Karpas-422 (cell line): ENCODE results near the gene PPP1R18. TPM values are rescaled to one million over a fixed set of nuclear protein-coding genes. Genes with fewer than 3 reads are reported as not detected.

Experiments used
- DNase-seq: peaks from one replicate; pipeline ENCODE4 v3.0.0-alpha.2; 2015
- H2AFZ ChIP-seq: fragments of 200-600 bp; sonication (generic); 2 replicates; pipeline ENCODE4 v1.6.1; 2014; ENCODE audit warnings: antibody characterized with exemption, low read length, mixed read lengths
- H3K27ac ChIP-seq: fragments of 200-600 bp; sonication (generic); 2 replicates; pipeline ENCODE4 v1.5.1; 2014; ENCODE audit warnings: mild to moderate bottlenecking, low read length, moderate library complexity
- H3K27me3 ChIP-seq: fragments of 200-600 bp; sonication (generic); 2 replicates; pipeline ENCODE4 v1.6.1; 2014; ENCODE audit warnings: low read length, mixed read lengths
- H3K36me3 ChIP-seq: fragments of 200-600 bp; sonication (generic); 2 replicates; pipeline ENCODE4 v1.6.1; 2014; ENCODE audit warnings: low read length, mixed read lengths; ENCODE audit not compliant: insufficient read depth
- H3K4me1 ChIP-seq: fragments of 200-600 bp; sonication (generic); 2 replicates; pipeline ENCODE4 v1.6.1; 2014; ENCODE audit warnings: mild to moderate bottlenecking, low read length, mixed read lengths
- H3K4me2 ChIP-seq: fragments of 200-600 bp; sonication (generic); 2 replicates; pipeline ENCODE4 v1.6.1; 2014; ENCODE audit warnings: low read length, low read depth, mild to moderate bottlenecking; ENCODE audit not compliant: poor library complexity, severe bottlenecking
- H3K4me3 ChIP-seq: fragments of 200-600 bp; sonication (generic); 2 replicates; pipeline ENCODE4 v1.5.1; 2014; ENCODE audit warnings: mild to moderate bottlenecking, antibody characterized with exemption, low read length, mixed read lengths
- H3K79me2 ChIP-seq: fragments of 200-600 bp; sonication (generic); 2 replicates; pipeline ENCODE4 v1.6.1; 2014; ENCODE audit warnings: mild to moderate bottlenecking, low read length, mixed read lengths
- H3K9ac ChIP-seq: fragments of 200-600 bp; sonication (generic); 2 replicates; pipeline ENCODE4 v1.6.0; 2014; ENCODE audit warnings: low read length
- H3K9me2 ChIP-seq: fragments of 200-600 bp; sonication (generic), shearing (Covaris generic); replicated peaks from 2 replicates; pipeline ENCODE4 v1.6.0; 2014; ENCODE audit warnings: mild to moderate bottlenecking, low read length, moderate library complexity; ENCODE audit not compliant: insufficient read depth
- H3K9me3 ChIP-seq: fragments of 300-700, 200-600 bp; sonication (generic); 2 replicates; pipeline ENCODE4 v1.6.1; 2014; ENCODE audit warnings: low read length, mixed read lengths
- H4K20me1 ChIP-seq: fragments of 200-600 bp; sonication (generic); 2 replicates; pipeline ENCODE4 v1.6.1; 2014; ENCODE audit warnings: mild to moderate bottlenecking, antibody characterized with exemption, low read length, low read depth; ENCODE audit not compliant: insufficient read depth
- total RNA-seq: library from RNA; depleted of rRNA; stranded (reverse); fragments of >200 nt; shearing (Covaris generic); gene quantifications from 2 replicates; pipeline ENCODE4 v1.2.3, GENCODE V29; 2014; ENCODE audit warnings: low replicate concordance

The PPP1R18 gene
- total RNA-seq, 1 experiment from 2014 or later = 69.8 TPM

- Histone ChIP-seq H3K9me3 (no peaks in the 10 kb centered on the region), H3K4me2 (no peak overlapping the region), H3K4me1 (no peaks in the 10 kb centered on the region), H4K20me1 (no peaks in the 10 kb centered on the region), H3K27me3 (no peaks in the 10 kb centered on the region), H3K79me2 (no peaks in the 10 kb centered on the region), H3K36me3 (no peaks in the 10 kb centered on the region), H3K27ac (no peak overlapping the region), H3K9ac (no peak overlapping the region), H2AFZ (no peak overlapping the region), H3K9me2 (no peaks in the 10 kb centered on the region), H3K4me3 (no peak overlapping the region)
- no peak for DNase-seq
These were observed 13.9 kb upstream of the PPP1R18 start for GRCh38 chr6:30700340-30700739.

- H3K9me3 ChIP-seq = no peaks in the 10 kb centered on the region
These were observed 10.0 kb upstream of the PPP1R18 start for GRCh38 chr6:30696432-30696831.

DNA sequence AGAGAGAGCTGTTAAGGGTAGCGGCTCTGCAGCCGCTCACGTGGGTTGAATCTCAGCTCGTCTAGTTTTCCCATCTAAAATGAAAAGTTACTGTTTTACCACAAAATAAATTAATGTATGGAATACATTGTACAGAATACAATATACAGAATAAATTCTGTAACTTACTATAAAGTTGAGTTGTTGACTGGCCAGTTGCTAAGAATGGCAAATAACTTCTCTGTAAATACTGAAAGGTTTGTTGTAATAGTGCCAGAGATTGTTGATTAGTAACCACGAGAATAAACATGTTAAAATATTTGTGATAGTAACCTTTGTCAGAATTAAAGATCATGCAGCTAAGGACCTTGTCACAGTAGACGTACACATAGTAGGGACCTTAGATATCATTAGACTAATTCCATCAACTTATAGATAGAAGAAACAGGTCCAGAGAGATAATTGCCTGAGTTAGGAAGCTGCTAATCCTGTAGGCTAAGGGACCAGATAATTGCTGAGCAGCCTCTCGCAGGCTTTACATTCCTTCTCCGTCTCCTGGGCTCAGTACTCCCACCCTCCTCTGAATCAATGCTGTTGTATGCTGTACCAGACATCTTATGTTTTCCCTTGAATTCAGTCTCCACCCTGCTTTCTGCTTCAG, 4.9 kb upstream of the PPP1R18 start:
- Histone ChIP-seq H3K4me3 (peak overlapping the region; percentile 80), H3K9me2 (no peaks in the 10 kb centered on the region), H4K20me1 (no peaks in the 10 kb centered on the region), H3K27me3 (no peaks in the 10 kb centered on the region), H3K79me2 (peaks cover 11% of the 10 kb centered on the region), H3K9ac (peak overlapping the region; percentile 96), H3K4me2 (peak overlapping the region; percentile 97), H3K36me3 (no peaks in the 10 kb centered on the region), H3K9me3 (no peaks in the 10 kb centered on the region), H3K4me1 (peaks cover 38% of the 10 kb centered on the region), H2AFZ (peak overlapping the region; percentile 57; the same call in 1 of the 2 replicates), H3K27ac (no peak overlapping the region)
- no peak for DNase-seq

More at GRCh38 chr6:30696432-30696831, 10.0 kb upstream of the PPP1R18 start:
- Histone ChIP-seq H3K9ac (no peak overlapping the region), H3K27me3 (no peaks in the 10 kb centered on the region), H4K20me1 (no peaks in the 10 kb centered on the region), H3K36me3 (no peaks in the 10 kb centered on the region), H3K27ac (no peak overlapping the region), H3K4me1 (peaks cover 1% of the 10 kb centered on the region), H2AFZ (no peak overlapping the region), H3K79me2 (no peaks in the 10 kb centered on the region), H3K4me2 (no peak overlapping the region), H3K9me2 (no peaks in the 10 kb centered on the region), H3K4me3 (no peak overlapping the region)
- DNase-seq = no peak

GRCh38 chr6:30690403-30691207, 4.2 kb upstream of the PPP1R18 start, which contains the start of gene NRM:
Gene NRM, minus strand, starts transcription at chr6:30690984. Its CDS starts 10 bp downstream, at chr6:30690974.
- peak; percentile 92 for DNase-seq
- Histone ChIP-seq H3K4me1 (peaks cover 44% of the 10 kb centered on the region), H3K9me2 (no peaks in the 10 kb centered on the region), H3K4me2 (peak within 1 kb of the TSS; percentile 97), H3K4me3 (peak within 1 kb of the TSS; percentile 80), H3K27ac (peak within 1 kb of the TSS; percentile 98), H4K20me1 (no peaks in the 10 kb centered on the region), H3K36me3 (no peaks in the 10 kb centered on the region), H3K79me2 (peaks cover 18% of the 10 kb centered on the region), H3K27me3 (no peaks in the 10 kb centered on the region), H2AFZ (peak within 1 kb of the TSS; percentile 57; the same call in 1 of the 2 replicates), H3K9me3 (no peaks in the 10 kb centered on the region), H3K9ac (peak within 1 kb of the TSS; percentile 96)

DNA sequence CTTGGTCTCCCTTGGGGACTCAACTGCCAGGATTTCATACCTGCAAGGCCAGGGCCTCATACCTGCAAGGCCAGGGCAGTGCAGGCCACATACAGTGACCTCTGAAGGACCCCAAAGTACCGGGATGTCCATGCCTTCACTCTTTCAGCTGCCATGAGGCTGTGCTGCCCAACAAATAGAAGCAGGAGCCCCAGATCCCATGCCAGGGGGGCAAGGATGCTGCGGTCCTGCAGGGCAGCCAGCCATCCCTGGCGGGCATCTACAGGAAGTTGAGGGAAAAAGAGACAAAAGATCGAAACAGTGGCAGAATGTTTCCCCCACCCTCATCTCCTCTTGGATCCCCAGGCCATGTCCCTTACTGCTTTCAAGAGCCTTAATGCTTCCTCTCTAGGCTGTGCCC, 3.5 kb upstream of the PPP1R18 start:
- H3K9me2 ChIP-seq = no peaks in the 10 kb centered on the region

DNA sequence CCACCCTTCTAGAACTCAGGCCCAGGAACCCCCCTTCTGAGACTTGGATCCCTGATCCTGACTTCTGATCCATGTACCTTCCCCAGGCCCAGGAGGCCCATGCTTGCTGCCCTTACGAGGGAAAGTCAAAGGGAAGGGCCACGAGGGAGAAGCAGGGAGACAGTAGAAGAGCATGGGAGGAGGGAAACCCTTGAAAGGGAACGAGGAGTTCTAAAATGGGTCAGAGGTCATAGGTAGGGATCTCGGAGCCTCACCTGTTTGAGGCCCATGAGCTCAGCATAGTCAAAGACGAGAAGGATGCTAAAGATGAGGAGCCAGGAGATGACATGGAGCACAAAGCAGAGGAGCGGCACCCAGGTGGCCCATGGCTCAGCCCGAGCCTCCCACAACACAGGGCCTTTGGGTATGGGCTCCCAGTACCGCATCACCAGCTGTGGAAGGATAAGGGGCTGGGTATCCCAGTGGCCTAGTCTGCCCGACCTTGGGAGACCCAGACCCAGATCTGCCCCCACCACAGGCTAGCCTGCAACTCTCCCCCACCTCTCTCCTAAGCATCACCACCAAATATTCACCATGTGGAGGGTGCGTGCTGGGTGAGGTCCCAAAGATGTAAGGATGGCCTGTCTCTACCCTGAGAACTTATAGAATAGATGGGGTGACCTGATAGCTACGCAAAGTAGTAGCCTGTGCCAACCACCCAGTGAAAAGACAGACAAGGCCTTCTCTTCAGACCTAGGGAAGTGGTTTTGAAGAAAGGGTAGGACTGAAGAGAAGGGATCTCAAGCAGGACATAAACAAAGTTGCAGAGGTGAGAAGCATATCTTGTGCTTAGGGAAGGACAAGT, 2.8 kb upstream of the PPP1R18 start:
- Histone ChIP-seq H4K20me1 (0 out of 2 replicates have a peak, but pooled peaks cover 1% of the 10 kb centered on the region), H3K27me3 (no peaks in the 10 kb centered on the region), H3K9ac (peak overlapping the region; percentile 96), H3K4me2 (peak overlapping the region; percentile 97), H3K79me2 (peaks cover 30% of the 10 kb centered on the region), H3K9me2 (no peaks in the 10 kb centered on the region), H3K4me1 (peaks cover 50% of the 10 kb centered on the region), H3K36me3 (no peaks in the 10 kb centered on the region; the same call in 1 of the 2 replicates), H3K27ac (peak overlapping the region; percentile 98), H3K9me3 (no peaks in the 10 kb centered on the region), H3K4me3 (peak overlapping the region; percentile 80), H2AFZ (no peak overlapping the region)
- DNase-seq = peak; percentile 81

More for the DNA sequence above, 3.5 kb upstream of the PPP1R18 start:
- peak overlapping the region; percentile 97 for H3K4me2 ChIP-seq
- DNase-seq = no peak
- H3K4me3 ChIP-seq = peak overlapping the region; percentile 80
- H2AFZ ChIP-seq = no peak overlapping the region
- no peaks in the 10 kb centered on the region for H3K27me3 ChIP-seq
- H3K79me2 ChIP-seq = peaks cover 24% of the 10 kb centered on the region
- no peaks in the 10 kb centered on the region for H4K20me1 ChIP-seq
- H3K9ac ChIP-seq = peak overlapping the region; percentile 96
- no peaks in the 10 kb centered on the region for H3K36me3 ChIP-seq
- peak overlapping the region; percentile 98 for H3K27ac ChIP-seq
- peaks cover 50% of the 10 kb centered on the region for H3K4me1 ChIP-seq
- no peaks in the 10 kb centered on the region for H3K9me3 ChIP-seq

DNA sequence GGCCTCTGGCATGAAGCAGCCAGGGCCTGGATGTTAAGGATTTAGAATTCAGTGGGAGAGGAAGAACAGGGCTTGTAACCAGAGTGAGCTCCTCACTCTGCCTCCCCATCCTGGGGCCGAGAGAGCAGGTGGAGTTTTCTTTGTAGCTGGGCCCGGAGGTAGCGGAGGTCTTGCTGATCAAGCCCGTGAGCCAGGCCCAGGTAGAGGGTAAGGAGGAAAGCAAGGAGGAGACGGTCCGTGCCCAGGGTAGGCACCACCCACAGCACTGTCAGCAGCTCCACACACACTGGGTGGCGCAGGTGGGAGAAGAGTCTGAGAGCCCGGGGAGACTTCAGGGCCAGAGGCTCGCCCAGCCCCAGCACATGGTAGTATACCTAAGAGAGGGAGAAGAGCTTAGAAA, 2.1 kb upstream of the PPP1R18 start:
- H3K9ac ChIP-seq = peak overlapping the region; percentile 96
- peak overlapping the region; percentile 98 for H3K27ac ChIP-seq
- no peaks in the 10 kb centered on the region; the same call in 1 of the 2 replicates for H3K36me3 ChIP-seq
- peaks cover 8% of the 10 kb centered on the region; the same call in 1 of the 2 replicates for H4K20me1 ChIP-seq
- peak overlapping the region; percentile 97 for H3K4me2 ChIP-seq
- no peaks in the 10 kb centered on the region for H3K27me3 ChIP-seq
- H3K79me2 ChIP-seq = peaks cover 37% of the 10 kb centered on the region
- no peak overlapping the region for H2AFZ ChIP-seq
- no peaks in the 10 kb centered on the region for H3K9me2 ChIP-seq
- peak; percentile 92 for DNase-seq
- no peaks in the 10 kb centered on the region for H3K9me3 ChIP-seq
- peak overlapping the region; percentile 80 for H3K4me3 ChIP-seq
- H3K4me1 ChIP-seq = peaks cover 50% of the 10 kb centered on the region
